CD4-positive, alpha-beta memory T cell (primary cell): ENCODE results near the gene KCNJ18. TPM values are rescaled to one million over a fixed set of nuclear protein-coding genes. Genes with fewer than 3 reads are reported as not detected.
"Not testable (repeated sequence)": the region's sequence is repeated elsewhere in the genome, so short reads cannot be mapped to it uniquely, and the experiment has no call there.

Source experiments
- CTCF ChIA-PET: fragments of 350-600 bp; sonication (Branson Sonifier 250); formaldehyde crosslinking; loops from one replicate; lab custom pipeline; 2021; ENCODE audit warnings: inconsistent platforms; ENCODE audit not compliant: partially characterized antibody; lab: Charles Lee
- POLR2A ChIA-PET: fragments of 350-600 bp; sonication (Branson Sonifier 250); formaldehyde crosslinking; loops from one replicate; lab custom pipeline; 2021; ENCODE audit not compliant: partially characterized antibody; lab: Charles Lee
- DNase-seq, 5 donors: peaks; one replicate each; pipeline versions ENCODE4 v3.0.0 to v3.0.0-alpha.2; 2020 to 2022; ENCODE audit warnings: mixed read lengths in 1 of 5
- H3K27ac ChIP-seq: one replicate; pipeline ENCODE4 v1.7.0; 2013; ENCODE audit warnings: low read depth, low read length
- H3K27me3 ChIP-seq: 2 replicates; pipeline ENCODE4 v1.7.0; 2013; ENCODE audit warnings: mild to moderate bottlenecking, low read length, moderate library complexity; ENCODE audit not compliant: insufficient read depth
- H3K36me3 ChIP-seq: 2 replicates; pipeline ENCODE4 v1.7.0; 2013; ENCODE audit warnings: mild to moderate bottlenecking, low read length, moderate library complexity; ENCODE audit not compliant: insufficient read depth
- H3K4me1 ChIP-seq: 2 replicates; pipeline ENCODE4 v1.7.0; 2013; ENCODE audit warnings: mild to moderate bottlenecking, low read length, moderate library complexity; ENCODE audit not compliant: insufficient read depth
- H3K4me3 ChIP-seq, 2 donors: one replicate each; pipeline ENCODE4 v1.7.0; 2013; ENCODE audit warnings: low read length in 2 of 2, mild to moderate bottlenecking in 1 of 2
- H3K9me3 ChIP-seq, 2 donors: one replicate each; pipeline ENCODE4 v1.7.0; 2013; ENCODE audit warnings: low read length in 2 of 2, control low read depth in 1 of 2; ENCODE audit not compliant: control insufficient read depth in 1 of 2
- H3K27ac Mint-ChIP-seq, 7 donors: one replicate each; pipeline ENCODE4 v1.8.0; 2020 to 2021; ENCODE audit warnings: mixed read lengths in 7 of 7, mild to moderate bottlenecking in 6 of 7, inconsistent platforms in 3 of 7, moderate library complexity in 3 of 7
- H3K27me3 Mint-ChIP-seq, 2 donors: one replicate each; pipeline ENCODE4 v1.8.0; 2020 to 2021; ENCODE audit warnings: mixed read lengths in 2 of 2
- H3K36me3 Mint-ChIP-seq, 2 donors: one replicate each; pipeline ENCODE4 v1.8.0; 2020 to 2021; ENCODE audit warnings: mixed read lengths in 2 of 2, inconsistent platforms in 1 of 2, mild to moderate bottlenecking in 1 of 2
- H3K4me1 Mint-ChIP-seq, 4 donors: one replicate each; pipeline ENCODE4 v1.8.0; 2020 to 2021; ENCODE audit warnings: mixed read lengths in 4 of 4, mild to moderate bottlenecking in 1 of 4
- H3K4me3 Mint-ChIP-seq, 8 donors: one replicate each; pipeline ENCODE4 v1.8.0; 2020 to 2021; ENCODE audit warnings: mixed read lengths in 8 of 8, mild to moderate bottlenecking in 7 of 8, moderate library complexity in 6 of 8, inconsistent platforms in 3 of 8
- H3K9me3 Mint-ChIP-seq, 8 donors: one replicate each; pipeline ENCODE4 v1.8.0; 2020 to 2021; ENCODE audit warnings: mixed read lengths in 8 of 8, mild to moderate bottlenecking in 5 of 8, inconsistent platforms in 3 of 8, moderate library complexity in 1 of 8
- intact Hi-C: fragments of 100-400 bp; cut with micrococcal nuclease; formaldehyde crosslinking; loops from one replicate; pipeline ENCODE4 v1.15.1; 2023
- polyA plus RNA-seq, 2 donors: library from polyadenylated mRNA; unstranded; fragments of 300-500 nt; fragmentation: Illumina TruSeq; gene quantifications; one replicate each; pipeline ENCODE4 v1.2.3, GENCODE V29; 2021
- total RNA-seq, 2 experiments: library from RNA; stranded (reverse); gene quantifications; one replicate each; pipeline ENCODE4 v1.2.3, GENCODE V29; 2021

KCNJ18 gene
- total and polyA plus RNA-seq, 4 experiments from 2014 or later = not detected

DNA sequence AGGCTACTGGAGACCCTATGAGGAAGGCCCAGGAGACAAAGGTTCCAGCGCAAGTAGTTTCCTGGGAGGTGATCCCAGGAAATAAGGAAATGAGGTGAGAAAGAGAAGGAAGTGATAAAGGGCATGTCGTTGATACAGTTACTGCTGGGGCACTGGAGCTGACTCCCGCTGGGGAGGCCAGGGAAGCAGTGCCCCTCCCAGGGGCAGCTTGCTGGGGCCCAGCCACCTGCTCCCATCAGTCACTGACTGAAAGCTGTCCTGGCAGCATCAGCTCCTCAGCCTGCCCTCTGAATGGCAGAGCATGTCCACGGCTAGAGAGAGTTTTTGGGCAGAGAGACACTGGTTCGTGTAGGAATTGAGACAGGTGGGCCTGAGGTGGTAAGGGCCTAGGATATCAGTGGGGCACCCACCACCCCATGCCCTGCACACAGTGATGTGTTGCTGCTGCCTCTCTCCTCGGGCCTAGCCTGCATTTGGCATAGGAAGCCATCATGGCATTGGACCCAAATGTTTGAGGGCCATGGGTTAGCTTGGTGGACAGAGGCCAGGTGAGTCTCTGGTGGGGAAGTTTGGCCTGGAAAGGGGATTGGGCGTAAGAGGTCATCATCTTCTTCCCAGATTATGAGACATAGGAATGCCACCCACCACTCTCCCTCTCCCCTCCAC is 4.7 kb downstream of the KCNJ18 start:
- H3K4me3 ChIP-seq, H3K36me3 ChIP-seq, POLR2A ChIA-PET, H3K27me3 Mint-ChIP-seq, H3K9me3 ChIP-seq, intact Hi-C loops, DNase-seq, H3K9me3 Mint-ChIP-seq, H3K4me1 ChIP-seq, CTCF ChIA-PET, H3K27ac ChIP-seq, H3K36me3 Mint-ChIP-seq, H3K4me3 Mint-ChIP-seq, H3K4me1 Mint-ChIP-seq, H3K27me3 ChIP-seq, H3K27ac Mint-ChIP-seq: not testable (repeated sequence)

DNA sequence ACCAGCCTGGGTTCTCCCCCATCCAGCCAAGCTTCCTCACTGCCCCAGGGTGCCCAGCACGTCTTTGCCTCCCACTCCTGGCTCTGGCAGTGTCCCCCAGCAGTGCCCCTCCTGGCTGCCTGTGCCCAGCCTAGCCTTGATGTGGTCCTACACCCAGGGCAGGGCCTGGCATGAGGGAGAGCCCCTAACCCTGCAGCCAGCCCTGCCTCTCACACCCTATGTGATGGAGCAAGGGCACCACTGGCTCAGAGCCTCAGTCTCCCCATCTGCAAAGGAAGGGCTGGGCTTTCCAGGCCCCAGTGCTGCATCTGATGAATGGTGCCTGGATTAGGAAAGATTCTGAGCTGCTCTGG is 5.2 kb downstream of the KCNJ18 start:
- H3K36me3 ChIP-seq, H3K27ac ChIP-seq, intact Hi-C loops, H3K4me1 Mint-ChIP-seq, H3K27me3 ChIP-seq, H3K9me3 Mint-ChIP-seq, H3K9me3 ChIP-seq, H3K4me3 Mint-ChIP-seq, DNase-seq, H3K4me1 ChIP-seq, H3K27ac Mint-ChIP-seq, H3K36me3 Mint-ChIP-seq, H3K4me3 ChIP-seq, H3K27me3 Mint-ChIP-seq, POLR2A ChIA-PET, CTCF ChIA-PET: not testable (repeated sequence)

DNA sequence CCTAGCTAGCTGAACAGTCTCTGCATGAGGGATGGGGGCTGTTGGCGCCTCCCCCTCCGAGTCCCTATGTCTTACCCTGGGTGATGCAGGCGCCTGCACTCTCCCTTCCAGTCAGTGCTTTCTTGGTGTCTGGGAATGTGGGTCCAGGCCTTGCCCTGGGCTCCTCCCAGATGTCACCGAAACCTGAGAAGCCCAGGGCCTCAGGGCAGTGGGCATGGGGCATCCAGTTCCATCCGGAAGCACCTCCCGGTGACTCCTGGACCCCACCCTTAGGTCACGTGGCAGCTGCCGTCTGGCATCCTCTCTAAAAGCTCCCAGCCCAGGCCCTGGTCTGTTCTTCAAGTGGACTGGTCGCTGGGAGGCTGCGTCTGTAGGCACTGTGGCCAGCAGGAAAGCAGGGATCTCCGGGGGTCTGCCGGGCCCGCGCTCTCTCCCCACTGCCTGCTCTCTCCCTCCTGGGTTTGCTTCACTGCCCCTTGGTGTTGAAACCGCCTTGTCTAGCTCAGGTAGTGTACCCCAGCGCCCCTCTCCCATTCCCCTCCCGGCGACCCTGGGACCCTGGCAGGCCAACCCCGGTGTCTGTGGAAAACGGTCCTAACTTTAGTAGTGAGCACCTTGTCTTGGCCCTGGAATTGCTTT is 6.2 kb downstream of the KCNJ18 start:
- CTCF ChIA-PET, H3K27me3 ChIP-seq, intact Hi-C loops, H3K27ac ChIP-seq, H3K4me1 ChIP-seq, H3K4me1 Mint-ChIP-seq, POLR2A ChIA-PET, H3K4me3 ChIP-seq, H3K27me3 Mint-ChIP-seq, H3K36me3 ChIP-seq, H3K36me3 Mint-ChIP-seq, DNase-seq, H3K9me3 Mint-ChIP-seq, H3K27ac Mint-ChIP-seq, H3K4me3 Mint-ChIP-seq, H3K9me3 ChIP-seq: not testable (repeated sequence)

DNA sequence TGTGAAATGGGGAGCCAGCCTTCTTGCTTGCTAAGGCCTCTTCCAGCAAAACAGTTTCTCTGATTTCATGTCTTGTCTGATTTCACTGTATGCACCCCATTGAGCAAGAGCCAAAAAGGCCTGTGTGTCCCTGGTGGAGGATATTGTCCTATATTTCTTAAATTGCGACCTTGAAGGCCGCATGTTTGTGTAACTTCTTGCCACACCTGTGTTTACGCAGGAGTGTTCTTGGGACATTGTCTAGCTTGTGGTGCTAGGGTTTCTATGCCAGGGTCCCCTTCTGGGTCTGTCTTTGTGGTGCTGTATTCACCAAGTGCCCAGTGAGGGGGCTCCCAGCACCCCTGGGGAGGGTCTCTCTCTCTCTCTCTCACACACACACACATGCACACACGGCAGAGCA is 6.8 kb downstream of the KCNJ18 start:
- DNase-seq, H3K4me3 Mint-ChIP-seq, H3K9me3 ChIP-seq, H3K27me3 ChIP-seq, H3K27me3 Mint-ChIP-seq, H3K27ac Mint-ChIP-seq, H3K36me3 ChIP-seq, H3K9me3 Mint-ChIP-seq, H3K27ac ChIP-seq, POLR2A ChIA-PET, H3K36me3 Mint-ChIP-seq, CTCF ChIA-PET, H3K4me3 ChIP-seq, H3K4me1 ChIP-seq, H3K4me1 Mint-ChIP-seq, intact Hi-C loops: not testable (repeated sequence)

- H3K4me1 Mint-ChIP-seq, H3K27ac Mint-ChIP-seq, H3K4me3 ChIP-seq, H3K4me3 Mint-ChIP-seq, H3K27me3 ChIP-seq, H3K4me1 ChIP-seq, POLR2A ChIA-PET, DNase-seq, H3K27ac ChIP-seq, intact Hi-C loops, H3K27me3 Mint-ChIP-seq, H3K36me3 Mint-ChIP-seq, H3K36me3 ChIP-seq, H3K9me3 Mint-ChIP-seq, CTCF ChIA-PET, H3K9me3 ChIP-seq: not testable (repeated sequence)
Measured at GRCh38 chr17:21699573-21700236, 7.4 kb downstream of the KCNJ18 start.

GRCh38 chr17:21701090-21701489 is 8.8 kb downstream of the KCNJ18 start:
- H3K4me1 ChIP-seq, intact Hi-C loops, CTCF ChIA-PET, H3K4me3 Mint-ChIP-seq, H3K36me3 ChIP-seq, H3K9me3 ChIP-seq, H3K4me1 Mint-ChIP-seq, DNase-seq, H3K36me3 Mint-ChIP-seq, H3K27ac ChIP-seq, H3K9me3 Mint-ChIP-seq, H3K4me3 ChIP-seq, H3K27me3 Mint-ChIP-seq, H3K27me3 ChIP-seq, POLR2A ChIA-PET, H3K27ac Mint-ChIP-seq: not testable (repeated sequence)

- POLR2A ChIA-PET, H3K36me3 Mint-ChIP-seq, H3K27ac Mint-ChIP-seq, H3K4me1 ChIP-seq, CTCF ChIA-PET, H3K9me3 ChIP-seq, H3K27me3 ChIP-seq, H3K4me3 Mint-ChIP-seq, H3K27me3 Mint-ChIP-seq, DNase-seq, H3K9me3 Mint-ChIP-seq, H3K36me3 ChIP-seq, intact Hi-C loops, H3K27ac ChIP-seq, H3K4me3 ChIP-seq, H3K4me1 Mint-ChIP-seq: not testable (repeated sequence)
Measured at GRCh38 chr17:21702029-21702428, 9.7 kb downstream of the KCNJ18 start.
